Muscle of leg (tissue), 11 donors: Measurements from ENCODE around the gene ZNF532. TPM values are rescaled to one million over a fixed set of nuclear protein-coding genes. Genes with fewer than 3 reads are reported as not detected.

Experiments used
- DNase-seq: peaks from one replicate; pipeline ENCODE4 v3.0.0; 2013
- H3K27ac ChIP-seq: one replicate; pipeline ENCODE4 v1.5.1; 2013; ENCODE audit warnings: mild to moderate bottlenecking, low read length, control low read depth
- H3K27me3 ChIP-seq: one replicate; pipeline ENCODE4 v1.6.1; 2013; ENCODE audit warnings: low read length; ENCODE audit not compliant: control insufficient read depth, insufficient read depth
- H3K36me3 ChIP-seq: one replicate; pipeline ENCODE4 v1.6.1; 2013; ENCODE audit warnings: low read length; ENCODE audit not compliant: control insufficient read depth, insufficient read depth
- H3K4me1 ChIP-seq: one replicate; pipeline ENCODE4 v1.6.1; 2013; ENCODE audit warnings: low read length; ENCODE audit not compliant: control insufficient read depth, insufficient read depth
- H3K4me3 ChIP-seq: one replicate; pipeline ENCODE4 v1.5.1; 2013; ENCODE audit warnings: low read length, control low read depth
- H3K9me3 ChIP-seq: replicated peaks from 2 replicates; pipeline ENCODE4 v1.6.1; 2013; ENCODE audit warnings: low read depth, low read length; ENCODE audit not compliant: control insufficient read depth
- WGBS: methylation state at CpG from one replicate; pipeline ENCODE4 v1.1.5; 2013; ENCODE audit warnings: missing lambda C conversion rate; ENCODE audit not compliant: insufficient coverage; 5-methylcytosine and 5-hydroxymethylcytosine counted together
- polyA plus RNA-seq, 8 donors: library from polyadenylated mRNA; unstranded; fragments of 120-200 nt; gene quantifications; one replicate each; pipeline versions ENCODE4 v1.2.1 to v1.2.3, GENCODE V29; 2013; ENCODE audit warnings: inconsistent platforms in 1 of 8, low replicate concordance in 1 of 8; ENCODE audit not compliant: insufficient read length in 8 of 8, insufficient read depth in 1 of 8
- total RNA-seq: library from RNA; stranded (reverse); fragments of 120-200 nt; gene quantifications from one replicate; pipeline ENCODE4 v1.2.4, GENCODE V29; 2013

Gene ZNF532
- total and polyA plus RNA-seq, 9 donors, result 46.2 to 75.7 (median 64.6) TPM

DNA sequence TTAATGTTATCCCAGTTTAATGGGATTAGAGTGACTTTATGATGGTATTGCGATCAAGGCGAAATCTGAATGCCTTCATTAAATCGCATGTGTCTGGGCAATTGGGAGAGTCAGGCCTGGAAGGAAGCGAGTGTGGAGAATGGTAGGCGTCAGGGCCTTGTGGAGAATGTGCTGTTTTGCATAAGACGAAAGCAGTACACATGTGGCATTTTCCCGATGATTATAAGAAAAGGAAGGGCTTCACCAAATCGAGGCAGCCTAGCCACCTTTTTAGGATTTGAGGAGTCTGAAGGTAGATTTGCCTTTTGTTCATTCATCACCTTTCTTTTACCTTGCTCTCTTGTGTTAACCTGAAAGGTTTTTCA, 1.0 kb downstream of the ZNF532 start:
- peak overlapping the region; percentile 93 for H3K27ac ChIP-seq
- DNase-seq, result no peak
- peaks cover 33% of the 10 kb centered on the region for H3K36me3 ChIP-seq
- no peak overlapping the region for H3K4me3 ChIP-seq
- H3K9me3 ChIP-seq, result peaks cover 3% of the 10 kb centered on the region
- peaks cover 45% of the 10 kb centered on the region for H3K4me1 ChIP-seq
- WGBS, result 60% methylated on average over 6 of the region's 8 CpGs
- no peaks in the 10 kb centered on the region for H3K27me3 ChIP-seq

DNA sequence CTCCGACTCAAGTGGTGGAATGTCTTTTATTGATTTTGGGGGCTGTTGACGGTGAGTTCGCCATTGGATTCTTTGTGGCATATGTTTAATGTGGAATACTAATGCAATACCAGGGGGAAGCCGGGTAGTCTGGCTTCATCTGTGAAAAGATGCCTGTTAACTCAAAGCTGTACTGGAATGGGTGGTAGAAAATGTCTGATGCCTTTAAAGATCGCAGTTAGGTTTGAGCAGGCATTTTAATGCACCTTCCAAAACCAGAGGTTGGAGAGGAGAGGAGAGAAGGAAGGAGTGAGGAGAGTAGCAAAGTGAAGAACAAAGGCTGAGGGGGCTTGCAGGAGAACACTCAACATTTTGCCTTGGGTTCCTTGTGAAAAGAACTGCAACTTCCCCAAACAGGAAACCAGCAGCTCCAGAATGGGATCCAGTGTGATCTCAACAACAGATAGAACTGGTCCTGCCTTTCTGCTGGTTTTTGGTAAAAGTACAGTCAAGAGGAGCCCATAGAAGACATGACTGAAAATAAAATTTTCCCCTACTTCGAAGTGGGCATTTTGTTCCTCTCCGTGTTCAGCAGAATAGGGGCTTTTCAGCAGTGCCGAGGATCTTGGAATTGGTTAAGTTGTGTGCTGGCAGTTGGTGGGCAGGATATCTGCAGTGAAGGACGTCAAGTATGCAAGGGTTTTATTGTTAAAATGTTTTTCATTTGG, 1.5 kb downstream of the ZNF532 start:
- Histone ChIP-seq H3K4me1 (peaks cover 46% of the 10 kb centered on the region), H3K9me3 (peaks cover 3% of the 10 kb centered on the region), H3K36me3 (peaks cover 38% of the 10 kb centered on the region), H3K27me3 (no peaks in the 10 kb centered on the region), H3K27ac (peak overlapping the region; percentile 73), H3K4me3 (no peak overlapping the region)
- no peak for DNase-seq
- WGBS, result 38% methylated on average over 6 of the region's 9 CpGs

DNA sequence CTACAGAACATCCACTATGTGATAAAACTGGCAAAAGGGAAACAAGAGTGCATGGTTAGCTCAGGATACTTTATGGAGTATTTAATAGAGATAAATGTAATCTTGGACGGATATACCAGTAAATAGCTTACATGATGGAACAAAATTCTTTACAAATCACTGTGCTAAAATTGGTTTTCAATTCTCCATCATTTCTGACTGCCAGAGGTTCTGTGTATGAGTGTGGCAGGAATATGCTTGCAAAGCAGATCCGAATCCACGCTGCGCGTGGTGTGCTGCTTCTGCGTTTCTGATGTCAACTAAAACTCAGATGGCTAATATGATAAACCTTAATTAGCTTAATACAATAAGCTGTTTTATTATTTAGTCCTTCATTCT, 2.1 kb downstream of the ZNF532 start:
- Histone ChIP-seq H3K27me3 (no peaks in the 10 kb centered on the region), H3K4me1 (peaks cover 44% of the 10 kb centered on the region), H3K4me3 (no peak overlapping the region), H3K27ac (peak overlapping the region; percentile 73), H3K36me3 (peaks cover 42% of the 10 kb centered on the region), H3K9me3 (peaks cover 3% of the 10 kb centered on the region)
- WGBS, result no CpG with 5 or more reads among the region's 6 CpGs
- DNase-seq, result peak; percentile 50

DNA sequence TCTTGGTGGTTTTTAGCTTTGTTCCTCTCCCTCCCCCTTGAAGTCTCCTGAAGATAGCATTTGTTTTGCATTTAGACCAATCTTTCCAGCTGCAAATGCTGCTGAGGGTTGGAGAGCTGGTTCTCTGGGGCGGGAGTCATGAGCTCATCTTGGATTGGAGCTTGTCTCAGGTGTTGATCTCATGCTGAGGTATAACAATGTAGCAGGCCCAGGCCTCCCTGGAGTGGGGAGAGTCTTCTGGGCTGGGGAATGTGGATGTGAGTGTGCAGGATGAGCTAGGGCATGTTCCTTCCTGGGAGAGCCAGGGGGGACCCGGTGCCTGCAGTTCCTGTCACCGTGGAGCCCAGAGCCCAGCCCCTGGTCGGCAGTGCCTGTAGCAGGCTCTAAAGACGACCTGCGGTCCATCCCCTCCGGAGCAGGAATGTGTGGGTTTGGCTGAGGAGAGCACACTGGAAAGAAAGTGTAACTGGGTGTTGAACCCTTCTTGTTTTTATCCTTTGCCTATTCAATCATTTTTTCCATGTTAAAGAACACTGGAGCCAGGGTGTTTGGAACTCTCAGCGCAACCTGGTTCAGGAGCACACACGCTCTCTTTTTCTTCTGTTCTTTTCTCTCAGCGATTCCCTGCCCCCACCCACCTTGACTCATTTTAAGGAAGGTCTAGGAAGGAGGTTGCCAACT, 2.7 kb downstream of the ZNF532 start:
- Histone ChIP-seq H3K4me1 (peaks cover 41% of the 10 kb centered on the region), H3K27me3 (no peaks in the 10 kb centered on the region), H3K4me3 (no peak overlapping the region), H3K27ac (peak overlapping the region; percentile 73), H3K36me3 (peaks cover 42% of the 10 kb centered on the region), H3K9me3 (peaks cover 3% of the 10 kb centered on the region)
- DNase-seq, result peak; percentile 78
- 15% methylated on average over 3 of the region's 10 CpGs for WGBS

DNA sequence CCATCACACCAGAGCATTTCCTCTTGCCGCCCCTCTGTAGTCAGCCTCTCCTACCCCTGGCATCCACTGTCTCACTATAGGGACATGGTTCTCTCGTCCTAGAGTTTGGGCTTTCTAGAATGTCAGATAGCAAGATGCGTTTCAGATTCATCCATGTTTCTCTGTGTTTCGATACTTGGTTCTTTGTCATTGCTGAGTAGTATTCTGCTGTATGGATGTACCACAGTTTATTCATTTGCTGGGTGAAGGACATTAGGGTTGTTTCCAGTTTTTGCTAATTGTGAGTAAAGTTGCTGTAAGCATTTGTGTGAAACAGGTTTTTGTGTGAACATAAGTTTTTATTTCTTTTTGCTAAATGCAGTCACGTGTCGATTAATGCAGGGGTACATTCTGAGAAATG, 3.8 kb downstream of the ZNF532 start:
- Histone ChIP-seq H3K27ac (no peak overlapping the region), H3K4me3 (no peak overlapping the region), H3K27me3 (no peaks in the 10 kb centered on the region), H3K9me3 (peaks cover 3% of the 10 kb centered on the region), H3K36me3 (peaks cover 47% of the 10 kb centered on the region), H3K4me1 (peaks cover 35% of the 10 kb centered on the region)
- DNase-seq, result no peak
- WGBS, result 80% methylated on average over 1 of the region's 6 CpGs

DNA sequence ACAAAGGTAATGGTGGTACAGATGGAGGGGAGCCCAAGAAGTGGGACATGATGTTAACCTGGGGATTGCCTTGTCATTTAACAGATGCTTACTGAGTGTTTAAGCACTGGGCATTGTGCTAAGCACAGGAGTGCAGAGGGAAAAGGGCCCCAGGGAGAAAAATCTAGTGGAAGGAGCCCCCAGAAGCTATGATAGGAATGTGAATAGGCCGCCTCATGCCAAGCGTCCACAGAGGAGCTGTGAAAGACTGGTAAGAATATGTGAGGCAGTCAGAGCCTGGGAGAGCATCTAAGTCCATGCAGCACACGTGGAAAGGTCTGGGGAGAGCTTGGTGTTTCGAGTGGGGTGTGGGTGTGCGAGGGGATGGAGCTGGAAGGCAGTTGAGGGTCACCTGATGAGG, 5.5 kb downstream of the ZNF532 start:
- no peak for DNase-seq
- 80% methylated on average over 5 of the region's 5 CpGs for WGBS
- peaks cover 3% of the 10 kb centered on the region for H3K9me3 ChIP-seq
- no peak overlapping the region for H3K4me3 ChIP-seq
- no peaks in the 10 kb centered on the region for H3K27me3 ChIP-seq
- H3K27ac ChIP-seq, result no peak overlapping the region
- peaks cover 31% of the 10 kb centered on the region for H3K4me1 ChIP-seq
- H3K36me3 ChIP-seq, result peaks cover 53% of the 10 kb centered on the region

DNA sequence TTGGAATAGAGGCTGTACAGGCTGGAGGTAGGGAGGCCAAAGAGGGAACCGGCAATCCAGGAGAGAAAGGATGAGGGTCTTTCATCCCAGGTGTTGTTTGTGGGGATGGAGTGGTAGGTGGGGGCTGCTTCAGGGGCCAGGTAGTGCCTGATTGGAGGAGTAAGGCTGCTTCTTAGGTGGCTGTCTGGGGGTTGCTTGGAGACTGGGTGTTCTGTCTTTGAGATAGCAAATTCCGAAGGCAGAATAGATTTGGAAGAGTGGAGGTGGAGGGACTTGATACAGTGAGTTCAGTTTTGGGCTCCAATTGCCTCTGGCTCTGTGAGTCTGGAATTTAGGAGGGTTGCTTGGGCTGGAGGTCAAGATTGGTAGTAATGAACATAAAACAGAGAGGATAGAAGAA, 5.9 kb downstream of the ZNF532 start:
- Histone ChIP-seq H3K4me1 (peaks cover 27% of the 10 kb centered on the region), H3K4me3 (no peak overlapping the region), H3K36me3 (peaks cover 56% of the 10 kb centered on the region), H3K27ac (no peak overlapping the region), H3K9me3 (peaks cover 3% of the 10 kb centered on the region), H3K27me3 (no peaks in the 10 kb centered on the region)
- whole genome bisulfite sequencing, result 76% methylated on average over 2 of the region's 2 CpGs
- DNase-seq, result no peak

DNA sequence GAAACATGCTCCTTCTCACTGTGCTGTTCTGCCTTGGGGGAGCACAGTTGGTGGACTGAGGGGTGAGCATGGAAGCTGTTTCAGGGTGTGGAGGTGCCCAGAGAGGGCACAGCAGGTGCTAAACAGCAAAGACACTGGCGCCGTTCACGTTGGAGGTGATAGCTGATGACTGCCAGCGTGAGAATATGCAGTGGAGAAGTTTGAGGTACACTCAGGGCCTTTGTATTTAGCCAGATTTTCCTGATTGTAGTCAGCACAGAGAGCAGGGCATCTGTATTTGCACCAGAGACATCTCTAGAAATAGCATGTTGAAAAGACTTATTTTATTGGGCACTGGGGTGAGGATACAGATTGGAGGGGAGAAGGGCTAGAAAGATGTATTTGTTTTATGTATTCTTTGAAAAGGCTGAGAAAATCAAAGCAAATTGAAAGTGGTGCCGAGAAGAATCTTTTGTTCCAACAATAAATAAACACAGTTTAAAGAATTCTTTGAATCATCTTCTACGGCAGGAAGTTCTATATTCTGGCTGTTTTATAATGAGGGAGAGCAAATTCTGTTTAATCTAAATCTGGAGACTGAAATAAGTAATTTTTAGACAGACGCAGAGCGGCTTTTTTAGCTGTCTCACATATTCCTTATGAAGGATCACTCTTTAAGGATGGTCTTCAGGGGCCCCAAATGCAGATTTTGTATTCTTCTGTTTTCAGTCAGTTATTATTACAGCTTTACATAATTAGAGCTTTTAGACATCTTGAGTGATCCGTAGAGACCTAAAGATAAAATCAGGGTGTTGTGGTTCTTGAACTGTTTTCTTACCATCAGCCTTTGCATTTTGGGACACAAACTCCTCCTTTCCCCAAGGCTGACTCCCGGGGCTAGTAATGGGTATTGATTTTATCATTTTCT, 7.1 kb downstream of the ZNF532 start:
- Histone ChIP-seq H3K27me3 (no peaks in the 10 kb centered on the region), H3K4me1 (peaks cover 20% of the 10 kb centered on the region), H3K27ac (no peak overlapping the region), H3K36me3 (peaks cover 55% of the 10 kb centered on the region), H3K4me3 (no peak overlapping the region), H3K9me3 (peaks cover 3% of the 10 kb centered on the region)
- no peak for DNase-seq
- WGBS, result 80% methylated on average over 4 of the region's 10 CpGs

DNA sequence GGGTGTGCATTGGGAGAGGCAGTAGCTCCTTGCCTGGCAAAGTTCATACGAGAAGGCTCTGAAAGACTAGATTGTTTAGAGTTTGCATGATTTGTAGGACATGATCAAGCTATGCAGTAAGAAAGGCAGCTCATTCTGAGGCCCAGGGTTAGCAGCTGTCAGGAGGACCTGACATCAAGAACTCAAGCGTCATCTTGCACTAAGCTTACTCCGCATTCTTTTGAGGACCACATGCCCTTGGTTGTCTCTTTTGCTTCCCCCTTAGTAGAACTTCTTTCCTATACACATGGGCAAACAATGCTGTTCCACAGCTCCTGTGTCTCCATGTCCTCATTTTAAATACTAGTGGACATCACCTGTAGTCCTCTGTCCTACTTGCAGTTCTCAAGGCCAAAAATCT, 14.0 kb downstream of the ZNF532 start:
- peak overlapping the region; percentile 60 for H3K27ac ChIP-seq
- 88% methylated on average over 3 of the region's 3 CpGs for WGBS
- H3K36me3 ChIP-seq, result peaks cover 51% of the 10 kb centered on the region

DNA sequence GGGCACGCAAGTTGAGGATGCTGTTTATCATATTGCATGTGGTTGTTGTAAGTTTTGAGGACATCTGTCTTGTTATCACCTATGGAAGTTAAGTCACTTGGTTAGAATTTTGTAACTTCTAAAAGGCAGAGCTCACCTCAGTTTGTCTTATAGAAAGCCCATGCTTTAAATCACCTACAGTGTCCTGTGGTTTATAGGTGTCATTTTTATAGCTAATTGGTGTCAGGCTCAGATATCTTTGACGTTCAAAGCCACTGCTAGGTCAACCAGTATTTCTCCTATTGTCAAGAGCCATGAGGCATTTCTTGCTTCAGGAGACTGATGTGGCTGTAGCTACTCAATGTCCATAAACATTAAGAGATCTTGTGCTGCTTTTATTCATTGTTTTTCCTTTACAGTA, 16.8 kb downstream of the ZNF532 start:
- H3K4me1 ChIP-seq, result peaks cover 15% of the 10 kb centered on the region

More for the DNA sequence above, 14.0 kb downstream of the ZNF532 start:
- no peaks in the 10 kb centered on the region for H3K27me3 ChIP-seq
- DNase-seq, result no peak
- H3K9me3 ChIP-seq, result no peaks in the 10 kb centered on the region
- no peak overlapping the region for H3K4me3 ChIP-seq
- peaks cover 15% of the 10 kb centered on the region for H3K4me1 ChIP-seq

More for the DNA sequence above, 16.8 kb downstream of the ZNF532 start:
- Histone ChIP-seq H3K36me3 (peaks cover 39% of the 10 kb centered on the region), H3K27me3 (no peaks in the 10 kb centered on the region), H3K4me3 (no peak overlapping the region), H3K9me3 (no peaks in the 10 kb centered on the region), H3K27ac (no peak overlapping the region)
- no peak for DNase-seq
- 100% methylated on average over 1 of the region's 2 CpGs for WGBS
